A549 (cell line): ENCODE measurements around the gene WTAP. TPM values are rescaled to one million over a fixed set of nuclear protein-coding genes. Genes with fewer than 3 reads are reported as not detected.

ENCODE experiments used
- ATAC-seq, 2 experiments: fragments of 200-7000 bp in 1 of 2; fragments of >200 bp in 1 of 2; cut with Nextera tagmentation in 1 of 2; cut with Tn5 transposase in 1 of 2; 3 replicates each; pipeline versions ENCODE4 v1.8.0 to v1.9.1; 2018 to 2020; ENCODE audit warnings: mild to moderate bottlenecking in 1 of 2, moderate library complexity in 1 of 2
- CTCF ChIA-PET: fragments of 300-600 bp; sonication (Branson Sonifier 250); formaldehyde crosslinking; extraction: SDS; loops from one replicate; lab custom pipeline; 2021; ENCODE audit warnings: antibody characterized with exemption, inconsistent platforms; lab: Yijun Ruan, JAX
- POLR2A ChIA-PET: fragments of 350-600 bp; formaldehyde crosslinking; extraction: SDS; loops from one replicate; lab custom pipeline; 2021; ENCODE audit warnings: antibody characterized with exemption, inconsistent platforms; lab: Yijun Ruan, JAX
- DNase-seq, 2 experiments: peaks; one replicate each; pipeline versions ENCODE4 v3.0.0 to v3.0.0-alpha.2; 2011 to 2016; ENCODE audit warnings: low read depth in 1 of 2, low spot score in 1 of 2
- FAIRE-seq: peaks from 2 replicates; lab custom pipeline; 2011; peaks lifted over from hg19 to GRCh38; lab: Jason Lieb, UNC
- H3K27ac ChIP-seq, 2 experiments: fragments of >200 bp; sonication (Bioruptor Twin); formaldehyde crosslinking; 3 replicates each; pipeline ENCODE4 v1.5.1; 2016 to 2017
- H3K4me1 ChIP-seq: fragments of >200 bp; sonication (Bioruptor Twin); formaldehyde crosslinking; 3 replicates; pipeline ENCODE4 v1.6.1; 2016
- H3K4me2 ChIP-seq: fragments of >200 bp; sonication (Bioruptor Twin); formaldehyde crosslinking; 3 replicates; pipeline ENCODE4 v1.6.1; 2016
- H3K4me3 ChIP-seq: fragments of >200 bp; sonication (Bioruptor Twin); formaldehyde crosslinking; 3 replicates; pipeline ENCODE4 v1.5.1; 2016
- H3K9me3 ChIP-seq: fragments of >200 bp; sonication (Bioruptor Twin); formaldehyde crosslinking; 3 replicates; pipeline ENCODE4 v1.6.1; 2016
- BCL3 ChIP-seq: fragments of >200 bp; sonication (Bioruptor Twin); formaldehyde crosslinking; IDR thresholded peaks from 3 replicates; pipeline ENCODE4 v1.6.1; 2016
- BHLHE40 ChIP-seq: IDR thresholded peaks from 2 replicates; pipeline ENCODE4 v1.6.1; 2012; ENCODE audit warnings: low read depth, low read length, inconsistent platforms
- CHD2 ChIP-seq: fragments of 150-350 bp; IDR thresholded peaks from 2 replicates; pipeline ENCODE4 v1.6.1; 2014; ENCODE audit warnings: low read length; ENCODE audit not compliant: partially characterized antibody
- E2F6 ChIP-seq: IDR thresholded peaks from 2 replicates; pipeline ENCODE4 v1.6.1; 2012; ENCODE audit warnings: low read depth, borderline replicate concordance
- EHF ChIP-seq: fragments of 250-450 bp; sonication (Bioruptor Pico); IDR thresholded peaks from 2 replicates; pipeline ENCODE4 v1.5.0; 2020; ENCODE audit warnings: mild to moderate bottlenecking
- EP300 ChIP-seq, 2 experiments: fragments of >200 bp; sonication (Bioruptor Twin); formaldehyde crosslinking; IDR thresholded peaks; 2 replicates in 1 of 2; 3 replicates in 1 of 2; pipeline ENCODE4 v1.6.1; 2016 to 2017
- ESRRA ChIP-seq: fragments of 150-350 bp; IDR thresholded peaks from 2 replicates; pipeline ENCODE4 v1.6.1; 2014; ENCODE audit warnings: mild to moderate bottlenecking, low read length, borderline replicate concordance
- HES2 ChIP-seq: fragments of >200 bp; sonication (Bioruptor Twin); formaldehyde crosslinking; IDR thresholded peaks from 2 replicates; pipeline ENCODE4 v1.6.1; 2016
- HMGXB4 ChIP-seq: fragments of 250-450 bp; sonication (Bioruptor Pico); IDR thresholded peaks from 2 replicates; pipeline ENCODE4 v1.5.0; 2021; ENCODE audit warnings: mild to moderate bottlenecking, moderate library complexity, borderline replicate concordance
- JUN ChIP-seq, 2 experiments: fragments of >200 bp; sonication (Bioruptor Twin); formaldehyde crosslinking; IDR thresholded peaks; 2 replicates in 1 of 2; 3 replicates in 1 of 2; pipeline ENCODE4 v1.6.1; 2016 to 2017
- KDM5A ChIP-seq: fragments of 200-600 bp; sonication (generic); IDR thresholded peaks from 2 replicates; pipeline ENCODE4 v1.6.1; 2016; ENCODE audit warnings: antibody characterized with exemption, mild to moderate bottlenecking
- PBX3 ChIP-seq: IDR thresholded peaks from 2 replicates; pipeline ENCODE4 v1.6.1; 2012
- PHF8 ChIP-seq: fragments of 200-600 bp; sonication (generic); IDR thresholded peaks from 2 replicates; pipeline ENCODE4 v1.6.1; 2016; ENCODE audit warnings: low read depth, mild to moderate bottlenecking, antibody characterized with exemption, moderate library complexity, borderline replicate concordance
- POLR2A ChIP-seq: IDR thresholded peaks from 2 replicates; pipeline ENCODE4 v1.6.1; 2012; ENCODE audit warnings: mild to moderate bottlenecking, low read length
- POLR2AphosphoS2 ChIP-seq: conservative IDR thresholded peaks from 2 replicates; pipeline ENCODE4 v1.6.1; 2012; ENCODE audit warnings: low read length, improper control_type of control experiment, inconsistent platforms
- RAD21 ChIP-seq, 2 experiments: fragments of >200 bp in 1 of 2; sonication (Bioruptor Twin) in 1 of 2; formaldehyde crosslinking in 1 of 2; IDR thresholded peaks in 1 of 2; conservative IDR thresholded peaks in 1 of 2; 2 replicates in 1 of 2; 3 replicates in 1 of 2; pipeline ENCODE4 v1.6.1; 2012 to 2018; ENCODE audit warnings: inconsistent platforms in 1 of 2
- RCOR1 ChIP-seq: fragments of 150-350 bp; IDR thresholded peaks from 2 replicates; pipeline ENCODE4 v1.6.1; 2014; ENCODE audit warnings: antibody characterized with exemption, low read length, low read depth
- RFX5 ChIP-seq: fragments of 450-650 bp; IDR thresholded peaks from 2 replicates; pipeline ENCODE4 v1.7.1; 2014; ENCODE audit warnings: antibody characterized with exemption, mild to moderate bottlenecking, moderate library complexity
- TFCP2L1 ChIP-seq: fragments of 250-450 bp; sonication (Bioruptor Pico); IDR thresholded peaks from 2 replicates; pipeline ENCODE4 v1.5.0; 2021; ENCODE audit warnings: mild to moderate bottlenecking
- ZFP36 ChIP-seq: fragments of 450-650 bp; IDR thresholded peaks from 2 replicates; pipeline ENCODE4 v1.6.1; 2014; ENCODE audit warnings: borderline replicate concordance; ENCODE audit not compliant: partially characterized antibody
- ZNF302 ChIP-seq: fragments of 250-450 bp; sonication (Bioruptor Pico); IDR thresholded peaks from 2 replicates; pipeline ENCODE4 v1.9.0; 2021; ENCODE audit warnings: inconsistent platforms, mild to moderate bottlenecking, moderate library complexity
- ZSCAN20 ChIP-seq: fragments of 250-450 bp; sonication (Bioruptor Pico); IDR thresholded peaks from 2 replicates; pipeline ENCODE4 v1.8.0; 2022; ENCODE audit warnings: mild to moderate bottlenecking, moderate library complexity
- WGBS: methylation state at CpG from one replicate; pipeline ENCODE4 v1.1.6; 2017; ENCODE audit errors: missing lambda C conversion rate; 5-methylcytosine and 5-hydroxymethylcytosine counted together
- polyA plus RNA-seq, 4 experiments: library from polyadenylated mRNA; depleted of rRNA in 3 of 4; stranded (reverse); fragments of >200 nt; fragmentation: RNase III in 1 of 4; extraction: RNeasy Plus Mini Kit Qiagen cat#74134 plus additional on column Dnase treatment in 1 of 4; gene quantifications; 2 replicates in 3 of 4; 3 replicates in 1 of 4; pipeline ENCODE4 v1.2.3, GENCODE V29; 2011 to 2017

The WTAP gene
- polyA plus RNA-seq, 2 of the 4 experiments (the other 2 are of a cell fraction): 42.4 to 53.2 TPM

- WGBS: 0% methylated on average over 13 of the region's 76 CpGs
- DNase-seq: peak; percentile 92 to 93
- peak within 1 kb of the TSS; percentile 68 for H3K4me3 ChIP-seq
- FAIRE-seq: no peak
- peak within 1 kb of the TSS; percentile 87 to 94 for H3K27ac ChIP-seq
- H3K9me3 ChIP-seq: no peaks in the 10 kb centered on the region
- TF ChIP-seq RCOR1: no peak
- TF ChIP-seq ZFP36: no peak
- TF ChIP-seq ZNF302 (CRISPR knock-in tag): no peak
- no peak for TF ChIP-seq HMGXB4 (CRISPR knock-in tag)
- no peak for TF ChIP-seq TFCP2L1 (CRISPR knock-in tag)
- no peak for TF ChIP-seq EHF (CRISPR knock-in tag)
- TF ChIP-seq KDM5A: no peak
- 0 out of 2 replicates have a peak, but pooled peaks have one; percentile 58 for TF ChIP-seq E2F6
- TF ChIP-seq BHLHE40: no peak
- TF ChIP-seq POLR2AphosphoS2: no peak
- no peak for TF ChIP-seq EP300 (IDR thresholded peaks at IDR 0.05)
- TF ChIP-seq RAD21 (conservative IDR thresholded peaks at IDR 0.05 in 1 of 2, IDR thresholded peaks at IDR 0.05 in 1 of 2): no peak
- peak; percentile 30; the same call in 1 of the 3 replicates for TF ChIP-seq BCL3
- no peak for TF ChIP-seq PBX3
- TF ChIP-seq ESRRA: no peak
- TF ChIP-seq JUN (IDR thresholded peaks at IDR 0.05): peak in 1 of 2 experiments; percentile 62; a peak in 1 of 5 replicates
- TF ChIP-seq RFX5: peak; percentile 77
- TF ChIP-seq HES2: no peak
- no peak for TF ChIP-seq CHD2
- TF ChIP-seq PHF8: 0 out of 2 replicates have a peak, but pooled peaks have one; percentile 21
- TF ChIP-seq ZSCAN20 (CRISPR knock-in tag): no peak
- peak; percentile 70 for TF ChIP-seq POLR2A
- TF ChIP-seq, all 56 proteins: peak for 6
- ATAC-seq: peak; percentile 97 to 98
- ChIA-PET POLR2A (interaction anchor here (0.6 to 2.1 kb wide), 6 partner anchors 10 to 35 kb away, joined by 3 to 13 read pairs (median 4); partner anchors contain the start of genes MRPL18, TCP1 and WTAP), CTCF (interaction anchor here (1.0 kb wide), 2 partner anchors 10 to 41 kb away, joined by 3 to 4 read pairs; no protein-coding TSS in a partner anchor)
- peaks cover 14% of the 10 kb centered on the region for H3K4me1 ChIP-seq
- H3K4me2 ChIP-seq: peak within 1 kb of the TSS; percentile 87
Observed at GRCh38 chr6:159761873-159762680, 34.8 kb downstream of the WTAP start, which contains the start of gene ACAT2. ACAT2 (plus strand) TSS chr6:159762045; CDS start chr6:159762088, 43 bp downstream.
